OCI-M1 (cell line): ENCODE data around the gene KCNT2.
"Not testable (repeated sequence)": the region's sequence is repeated elsewhere in the genome, so short reads cannot be mapped to it uniquely, and the experiment has no call there.

Experiments
- DNase-seq: peaks from one replicate; lab custom pipeline; 2025; lab: John Stamatoyannopoulos, UW

Gene KCNT2

GRCh38 chr1:196590012-196590708, 18.1 kb downstream of the KCNT2 start:
- DNase-seq = no peak

- no peak for DNase-seq
These were observed 23.5 kb downstream of the KCNT2 start for GRCh38 chr1:196584696-196585095.

GRCh38 chr1:196577386-196577785, 30.9 kb downstream of the KCNT2 start:
- no peak for DNase-seq

- no peak for DNase-seq
These were observed 35.0 kb downstream of the KCNT2 start for GRCh38 chr1:196573226-196573625.

GRCh38 chr1:196567238-196567637, 41.0 kb downstream of the KCNT2 start:
- DNase-seq = no peak

GRCh38 chr1:196563768-196564167, 44.5 kb downstream of the KCNT2 start:
- peak; percentile 42 for DNase-seq

- DNase-seq = peak; percentile 63
These were observed 48.9 kb downstream of the KCNT2 start for GRCh38 chr1:196559314-196559713.

GRCh38 chr1:196558411-196558810, 49.8 kb downstream of the KCNT2 start:
- DNase-seq = peak; percentile 91

- DNase-seq = peak; percentile 73
These were observed 50.4 kb downstream of the KCNT2 start for GRCh38 chr1:196557797-196558196.

- no peak for DNase-seq
These were observed 57.5 kb downstream of the KCNT2 start for GRCh38 chr1:196550731-196551130.

GRCh38 chr1:196546272-196547111, 61.7 kb downstream of the KCNT2 start:
- peak; percentile 78 for DNase-seq

- DNase-seq = peak; percentile 45
These were observed 63.0 kb downstream of the KCNT2 start for GRCh38 chr1:196545222-196545621.

- no peak for DNase-seq
These were observed 63.6 kb downstream of the KCNT2 start for GRCh38 chr1:196544617-196545016.

GRCh38 chr1:196543833-196544232, 64.4 kb downstream of the KCNT2 start:
- peak; percentile 23 for DNase-seq

GRCh38 chr1:196538473-196538872, 69.8 kb downstream of the KCNT2 start:
- peak; percentile 66 for DNase-seq

- DNase-seq = peak; percentile 93
These were observed 72.5 kb downstream of the KCNT2 start for GRCh38 chr1:196535727-196536126.

GRCh38 chr1:196531737-196532524, 76.3 kb downstream of the KCNT2 start:
- DNase-seq = peak; percentile 89

GRCh38 chr1:196527919-196528318, 80.3 kb downstream of the KCNT2 start:
- peak; percentile 37 for DNase-seq

GRCh38 chr1:196522574-196523345, 85.5 kb downstream of the KCNT2 start:
- not testable (repeated sequence) for DNase-seq

- DNase-seq = peak; percentile 97
These were observed 91.0 kb downstream of the KCNT2 start for GRCh38 chr1:196517193-196517592.

- peak; percentile 79 for DNase-seq
These were observed 91.9 kb downstream of the KCNT2 start for GRCh38 chr1:196516373-196516772.

- peak; percentile 57 for DNase-seq
These were observed 92.3 kb downstream of the KCNT2 start for GRCh38 chr1:196515904-196516303.
